Amygdala (tissue), 56 donors: ENCODE results near the gene PTTG1.
"Not testable (repeated sequence)": the region's sequence is repeated elsewhere in the genome, so short reads cannot be mapped to it uniquely, and the experiment has no call there.

Experiments used
- DNase-seq, 56 donors: peaks; one replicate each; lab custom pipeline; 2025; lab: John Stamatoyannopoulos, UW

Gene PTTG1

GRCh38 chr5:160419458-160420330 is 2.0 kb upstream of the PTTG1 start:
- no peak for DNase-seq

DNA sequence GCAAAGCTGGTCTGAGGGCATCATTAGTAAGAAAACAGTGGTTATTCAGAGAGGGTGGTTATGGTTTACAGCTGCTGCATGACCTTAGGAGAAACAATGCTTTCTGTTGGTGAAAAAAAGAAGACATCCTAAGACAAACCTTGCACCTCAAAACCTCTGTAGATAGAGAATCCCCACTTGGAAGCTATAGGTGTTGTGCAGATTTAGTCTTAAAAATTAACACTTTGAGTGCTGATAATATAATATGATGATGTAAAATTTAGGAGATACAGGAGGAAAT is 1.4 kb upstream of the PTTG1 start:
- no peak for DNase-seq

DNA sequence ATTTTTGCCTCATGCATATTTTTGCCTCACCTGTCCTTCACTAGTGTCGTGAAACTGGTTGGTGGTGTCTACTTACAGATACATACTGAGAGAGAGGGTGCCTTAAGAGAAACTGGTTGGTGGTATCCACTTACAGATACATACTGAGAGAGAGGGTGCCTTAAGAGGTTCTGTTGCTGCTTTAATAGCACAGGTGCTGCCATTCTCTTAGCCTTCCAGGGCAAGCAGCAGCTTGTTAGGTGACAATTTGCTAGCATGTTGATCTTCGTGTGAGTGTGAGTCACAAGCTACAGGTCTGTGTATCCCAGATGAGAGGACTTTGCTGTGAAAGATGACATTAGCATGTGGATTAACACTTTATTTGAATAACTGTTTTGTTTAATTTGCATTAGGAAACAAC is 1.4 kb downstream of the PTTG1 start:
- DNase-seq, result no peak

- no peak for DNase-seq
These were observed 6.0 kb downstream of the PTTG1 start for GRCh38 chr5:160427607-160428006.

DNA sequence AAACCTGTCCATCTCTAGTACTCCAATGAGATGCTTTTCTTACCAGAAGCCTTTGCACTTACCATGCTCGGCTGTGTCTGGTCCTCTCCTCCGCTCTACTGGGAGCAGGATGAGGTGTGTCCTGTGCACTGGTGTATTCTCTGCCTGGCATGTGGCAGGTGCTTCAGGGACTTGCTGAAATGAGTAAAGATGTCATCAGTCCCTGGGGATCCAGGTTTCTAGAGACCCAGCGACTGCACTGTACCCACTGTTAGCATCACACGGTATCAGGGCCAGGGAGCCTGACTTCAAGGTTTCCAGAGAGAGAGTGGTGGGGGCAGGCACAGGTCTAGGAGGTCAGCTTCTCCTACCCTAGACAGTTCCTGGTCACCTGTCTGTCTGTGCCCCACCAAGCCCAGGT is 10.5 kb downstream of the PTTG1 start:
- no peak for DNase-seq

- DNase-seq, result no peak
These were observed 11.1 kb downstream of the PTTG1 start for GRCh38 chr5:160432787-160433186.

GRCh38 chr5:160434022-160434531 is 12.4 kb downstream of the PTTG1 start:
- peak in 39 of 56 donors; percentile 3 to 71 (median 33) for DNase-seq

DNA sequence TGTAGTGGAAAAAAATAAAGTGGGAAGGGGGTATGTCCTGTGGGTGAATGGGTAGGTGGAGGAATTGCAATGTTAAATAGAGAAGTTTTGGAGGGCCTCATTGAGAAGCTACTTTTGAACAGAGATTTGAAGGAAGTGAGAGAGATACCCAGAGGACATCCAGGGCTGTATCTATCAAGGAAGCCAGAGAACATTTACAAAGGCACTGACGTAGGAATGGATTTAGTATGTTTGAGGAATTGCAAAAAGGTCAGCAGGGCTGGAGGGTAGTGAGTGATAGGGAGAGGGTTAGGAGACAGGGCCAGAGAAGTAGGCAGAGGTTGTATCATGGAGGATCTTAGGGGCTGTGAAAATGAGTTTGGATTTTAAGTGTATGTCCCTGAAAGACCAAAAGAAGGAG is 13.9 kb downstream of the PTTG1 start:
- no peak for DNase-seq

GRCh38 chr5:160436017-160436416 is 14.4 kb downstream of the PTTG1 start:
- DNase-seq, result no peak

DNA sequence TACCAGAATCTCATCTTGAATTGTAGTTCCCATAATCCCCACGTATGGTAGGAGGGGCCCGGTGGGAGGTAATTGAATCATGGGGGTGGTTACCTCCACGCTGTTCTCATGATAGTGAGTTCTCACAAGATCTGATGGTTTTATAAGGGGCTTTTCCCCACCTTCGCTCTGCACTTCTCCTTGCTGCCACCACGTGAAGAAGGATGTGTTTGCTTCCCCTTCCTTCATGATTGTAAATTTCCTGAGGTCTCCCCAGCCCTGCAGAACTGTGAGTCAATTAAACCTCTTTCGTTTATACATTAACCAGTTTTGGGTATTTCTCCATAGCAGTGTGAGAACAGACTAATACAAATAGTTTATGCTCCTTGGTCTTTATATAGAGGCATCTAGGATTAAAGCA is 15.0 kb downstream of the PTTG1 start:
- DNase-seq, result not testable (repeated sequence)

- DNase-seq, result no peak
These were observed 15.6 kb downstream of the PTTG1 start for GRCh38 chr5:160437271-160437670.

- peak in 43 of 56 donors; percentile 4 to 70 (median 25) for DNase-seq
These were observed 16.9 kb downstream of the PTTG1 start for GRCh38 chr5:160438316-160439204.

- DNase-seq, result peak in 55 of 56 donors; percentile 7 to 94 (median 69)
These were observed 17.5 kb downstream of the PTTG1 start for GRCh38 chr5:160439205-160439600.

- DNase-seq, result no peak
These were observed 19.7 kb downstream of the PTTG1 start for GRCh38 chr5:160441311-160441781.

GRCh38 chr5:160442824-160443431 is 21.3 kb downstream of the PTTG1 start:
- peak in 1 of 56 donors; percentile 3 for DNase-seq

DNA sequence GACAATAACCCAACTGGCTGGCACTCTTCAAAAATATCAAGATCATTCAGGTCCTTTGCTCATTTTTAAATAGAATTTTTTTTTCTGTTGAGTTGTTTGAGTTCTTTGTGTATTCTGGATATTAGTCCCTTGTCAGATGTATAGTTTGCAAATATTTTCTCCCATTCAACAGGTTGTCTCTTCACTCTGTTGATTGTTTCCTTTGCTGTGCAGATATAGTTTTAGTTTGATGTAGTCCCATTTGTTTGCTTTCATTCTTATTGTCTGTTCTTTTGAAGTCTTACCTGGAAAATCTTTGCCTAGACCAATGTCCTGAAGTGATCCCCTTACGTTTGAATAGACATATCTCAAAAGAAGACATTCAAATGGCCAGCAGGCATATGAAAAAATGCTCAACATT is 22.8 kb downstream of the PTTG1 start:
- no peak for DNase-seq

- DNase-seq, result no peak
These were observed 23.5 kb downstream of the PTTG1 start for GRCh38 chr5:160445132-160445531.

DNA sequence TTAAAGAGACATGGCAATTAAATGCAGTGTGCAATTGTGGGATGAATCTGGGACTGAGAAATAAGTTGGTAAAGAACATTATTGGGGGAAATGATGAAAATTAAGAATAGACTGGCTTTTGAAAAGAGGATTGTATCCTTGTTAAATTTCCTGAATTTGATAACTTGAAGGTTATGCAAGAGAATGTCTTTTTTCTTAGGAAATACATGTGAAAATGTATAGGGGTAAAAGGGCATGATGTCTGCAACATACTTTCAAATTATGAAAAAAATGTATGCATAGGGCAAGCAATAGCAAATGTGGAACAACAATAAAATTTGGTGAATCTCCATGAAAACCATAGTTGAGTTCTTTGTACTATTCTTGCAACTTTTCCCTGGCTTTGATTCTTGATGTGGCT is 24.1 kb downstream of the PTTG1 start:
- no peak for DNase-seq

DNA sequence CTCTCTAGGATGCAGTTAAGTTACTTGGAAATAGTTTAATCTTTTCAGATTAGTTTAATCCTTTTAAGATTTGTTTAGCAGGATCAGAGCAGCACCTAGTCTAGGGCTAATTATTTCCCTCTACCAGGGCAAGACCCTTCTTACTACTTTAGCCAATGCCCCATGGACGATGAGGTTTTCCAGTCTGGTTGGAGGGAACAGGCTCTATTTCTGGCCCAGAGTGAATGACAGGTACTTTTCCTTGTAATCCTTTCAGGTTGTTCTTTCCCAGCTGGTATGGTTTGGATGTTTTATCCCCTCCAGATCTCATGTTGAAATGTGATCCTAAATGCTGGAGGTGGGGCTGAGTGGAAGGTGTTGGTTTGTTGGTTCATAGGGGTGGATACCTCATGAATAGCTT is 27.2 kb downstream of the PTTG1 start:
- DNase-seq, result no peak

- no peak for DNase-seq
These were observed 27.8 kb downstream of the PTTG1 start for GRCh38 chr5:160449458-160449857.
